SU-DHL-6 (cell line): Measurements from ENCODE around the gene AMOTL1.

Source experiments
- H2AFZ ChIP-seq: fragments of 200-600 bp; sonication (generic); 2 replicates; pipeline ENCODE4 v1.6.1; 2014; ENCODE audit warnings: low read depth, mild to moderate bottlenecking, moderate library complexity, mixed read lengths, antibody characterized with exemption, low read length; ENCODE audit not compliant: severe bottlenecking
- H3F3A ChIP-seq: fragments of 200-600 bp; shearing (Covaris generic); 2 replicates; pipeline ENCODE4 v1.6.0; 2016; ENCODE audit warnings: antibody characterized with exemption, mild to moderate bottlenecking; ENCODE audit not compliant: insufficient read depth
- H3K27ac ChIP-seq: fragments of 200-600 bp; sonication (generic); 2 replicates; pipeline ENCODE4 v1.5.1; 2016; ENCODE audit warnings: low read depth, mild to moderate bottlenecking, low read length, moderate library complexity, mixed read lengths
- H3K27me3 ChIP-seq: fragments of 200-600 bp; sonication (generic), shearing (Covaris generic); 2 replicates; pipeline ENCODE4 v1.6.0; 2014; ENCODE audit warnings: mild to moderate bottlenecking, low read length
- H3K36me3 ChIP-seq: fragments of 200-600 bp; sonication (generic); 2 replicates; pipeline ENCODE4 v1.6.1; 2014; ENCODE audit warnings: mild to moderate bottlenecking, low read length, mixed read lengths
- H3K4me2 ChIP-seq: fragments of 300-600, 200-600 bp; shearing (Covaris generic), sonication (generic); 2 replicates; pipeline ENCODE4 v1.6.0; 2014; ENCODE audit warnings: low read length, low read depth, mild to moderate bottlenecking; ENCODE audit not compliant: poor library complexity, severe bottlenecking
- H3K4me3 ChIP-seq: fragments of 200-600 bp; sonication (generic); 2 replicates; pipeline ENCODE4 v1.5.1; 2014; ENCODE audit warnings: antibody characterized with exemption, low read length, mild to moderate bottlenecking, mixed read lengths; ENCODE audit not compliant: insufficient read depth, poor library complexity, severe bottlenecking
- H3K79me2 ChIP-seq: fragments of 200-600 bp; sonication (generic); 2 replicates; pipeline ENCODE4 v1.6.1; 2014; ENCODE audit warnings: mild to moderate bottlenecking, low read length, moderate library complexity; ENCODE audit not compliant: insufficient read depth
- H3K9ac ChIP-seq: fragments of 200-600 bp; sonication (generic); 2 replicates; pipeline ENCODE4 v1.7.0; 2014; ENCODE audit warnings: mild to moderate bottlenecking, low read length
- H3K9me2 ChIP-seq: fragments of 200-600 bp; sonication (generic); replicated peaks from 2 replicates; pipeline ENCODE4 v1.6.1; 2014; ENCODE audit warnings: low read length; ENCODE audit not compliant: insufficient read depth
- H3K9me3 ChIP-seq: fragments of 200-600 bp; sonication (generic); 2 replicates; pipeline ENCODE4 v1.6.1; 2014; ENCODE audit warnings: low read length, mixed read lengths; ENCODE audit not compliant: insufficient read depth
- H4K20me1 ChIP-seq: fragments of 200-600 bp; sonication (generic); 2 replicates; pipeline ENCODE4 v1.6.1; 2014; ENCODE audit warnings: low read depth, mild to moderate bottlenecking, antibody characterized with exemption, low read length, moderate library complexity, mixed read lengths
- EZH2phosphoT487 ChIP-seq: fragments of 200-600 bp; sonication (generic), shearing (Covaris generic); conservative IDR thresholded peaks from 2 replicates; pipeline ENCODE4 v1.6.1; 2018; ENCODE audit warnings: mild to moderate bottlenecking, antibody characterized with exemption, low read length, moderate library complexity, mixed read lengths
- TF ChIP-seq, protein P1 (sequence below): fragments of 200-600 bp; sonication (generic); IDR thresholded peaks from one replicate; pipeline ENCODE4 v1.5.1; 2017; ENCODE audit warnings: antibody characterized with exemption, mild to moderate bottlenecking, low read length, moderate library complexity; ENCODE audit not compliant: insufficient read depth, poor library complexity, severe bottlenecking

The AMOTL1 gene

DNA sequence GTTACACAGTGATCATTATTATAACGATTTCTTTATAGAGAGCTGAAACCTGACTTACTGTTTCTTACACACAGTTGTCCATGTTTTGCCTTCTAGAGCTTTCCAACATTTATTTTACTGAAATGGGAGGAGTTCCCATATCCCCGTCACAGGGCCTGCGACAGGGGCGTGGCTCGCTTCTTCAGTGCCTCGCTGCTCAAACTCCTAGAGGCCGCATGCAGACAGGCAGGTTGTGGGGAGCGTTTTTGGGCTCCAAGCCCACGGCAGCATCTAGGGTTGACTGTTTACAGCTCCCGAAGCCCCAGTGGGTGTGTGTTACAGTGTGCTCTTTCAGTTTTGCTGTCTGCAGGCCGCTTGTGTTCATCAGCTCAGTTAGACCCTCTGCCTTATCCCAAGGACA, 12.7 kb upstream of the AMOTL1 start:
- Histone ChIP-seq H3K27ac (no peak overlapping the region), H3K4me3 (no peak overlapping the region), H3K79me2 (no peaks in the 10 kb centered on the region), H4K20me1 (no peaks in the 10 kb centered on the region), H3K4me2 (no peak overlapping the region), H3K9ac (no peak overlapping the region), H3K9me2 (no peaks in the 10 kb centered on the region), H3F3A (no peaks in the 10 kb centered on the region), H2AFZ (no peak overlapping the region), H3K27me3 (no peaks in the 10 kb centered on the region), H3K9me3 (no peaks in the 10 kb centered on the region), H3K36me3 (no peaks in the 10 kb centered on the region)
- TF ChIP-seq, protein P1, sequence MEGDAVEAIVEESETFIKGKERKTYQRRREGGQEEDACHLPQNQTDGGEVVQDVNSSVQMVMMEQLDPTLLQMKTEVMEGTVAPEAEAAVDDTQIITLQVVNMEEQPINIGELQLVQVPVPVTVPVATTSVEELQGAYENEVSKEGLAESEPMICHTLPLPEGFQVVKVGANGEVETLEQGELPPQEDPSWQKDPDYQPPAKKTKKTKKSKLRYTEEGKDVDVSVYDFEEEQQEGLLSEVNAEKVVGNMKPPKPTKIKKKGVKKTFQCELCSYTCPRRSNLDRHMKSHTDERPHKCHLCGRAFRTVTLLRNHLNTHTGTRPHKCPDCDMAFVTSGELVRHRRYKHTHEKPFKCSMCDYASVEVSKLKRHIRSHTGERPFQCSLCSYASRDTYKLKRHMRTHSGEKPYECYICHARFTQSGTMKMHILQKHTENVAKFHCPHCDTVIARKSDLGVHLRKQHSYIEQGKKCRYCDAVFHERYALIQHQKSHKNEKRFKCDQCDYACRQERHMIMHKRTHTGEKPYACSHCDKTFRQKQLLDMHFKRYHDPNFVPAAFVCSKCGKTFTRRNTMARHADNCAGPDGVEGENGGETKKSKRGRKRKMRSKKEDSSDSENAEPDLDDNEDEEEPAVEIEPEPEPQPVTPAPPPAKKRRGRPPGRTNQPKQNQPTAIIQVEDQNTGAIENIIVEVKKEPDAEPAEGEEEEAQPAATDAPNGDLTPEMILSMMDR = no peak
- no peak for TF ChIP-seq EZH2phosphoT487

DNA sequence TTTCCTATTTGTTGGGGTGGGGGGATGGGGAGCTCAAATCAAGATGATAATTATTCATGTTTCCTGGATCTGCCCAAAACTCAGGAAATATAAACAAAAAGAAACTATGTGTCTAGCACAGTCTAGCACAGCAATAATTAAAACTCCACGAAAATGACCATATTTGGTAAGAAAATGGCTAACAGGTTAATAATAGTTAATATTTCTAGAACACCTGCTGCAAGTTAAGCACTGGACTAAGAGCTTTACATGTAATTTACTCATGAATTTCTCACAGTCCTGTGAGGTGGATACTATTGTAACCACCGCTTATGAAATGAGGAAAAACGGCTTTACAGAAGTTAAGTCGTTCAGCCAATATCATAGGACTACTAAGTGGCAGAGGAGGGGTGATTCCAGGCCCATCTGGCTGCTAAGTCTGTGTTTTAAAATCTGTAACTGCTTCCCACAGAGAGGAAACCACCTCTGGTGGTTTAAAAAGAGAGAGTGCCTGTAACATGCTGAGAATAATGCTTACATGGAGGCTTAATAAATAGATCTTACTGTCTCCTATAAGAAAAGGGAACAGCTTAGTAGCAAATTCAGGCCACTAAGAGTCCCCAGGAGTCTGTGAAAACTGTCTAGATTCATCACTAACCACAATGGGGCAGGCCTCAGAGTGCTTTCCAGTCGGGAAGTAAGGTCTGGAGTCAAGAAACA, 11.0 kb upstream of the AMOTL1 start:
- Histone ChIP-seq H3K9ac (no peak overlapping the region), H3K9me2 (no peaks in the 10 kb centered on the region), H3K9me3 (no peaks in the 10 kb centered on the region), H3K4me3 (no peak overlapping the region), H2AFZ (no peak overlapping the region), H3K36me3 (no peaks in the 10 kb centered on the region), H3F3A (no peaks in the 10 kb centered on the region), H3K79me2 (no peaks in the 10 kb centered on the region), H4K20me1 (no peaks in the 10 kb centered on the region), H3K4me2 (no peak overlapping the region), H3K27ac (no peak overlapping the region), H3K27me3 (no peaks in the 10 kb centered on the region)
- no peak for TF ChIP-seq EZH2phosphoT487
- TF ChIP-seq, protein P1 = no peak

DNA sequence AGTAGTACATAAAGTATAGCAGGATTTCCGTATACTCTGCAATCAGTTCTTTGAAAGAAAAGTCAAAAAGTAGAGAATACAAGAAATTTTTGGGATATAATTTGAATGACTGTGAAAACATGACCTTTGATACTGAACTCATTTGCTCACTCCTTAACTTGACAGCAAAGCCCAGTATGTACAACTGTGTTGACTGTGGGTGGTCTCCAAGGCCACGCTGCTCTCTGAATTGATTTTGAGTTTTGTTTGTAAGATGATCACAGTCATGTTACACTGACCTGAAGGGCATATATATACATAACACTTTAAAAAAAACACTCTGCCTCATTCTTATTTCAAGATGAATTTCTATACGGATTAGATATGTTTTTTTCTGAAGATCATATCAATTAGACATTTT, 9.5 kb upstream of the AMOTL1 start:
- Histone ChIP-seq H3K9me2 (no peaks in the 10 kb centered on the region), H3K4me3 (no peak overlapping the region), H2AFZ (no peak overlapping the region), H3K9ac (no peak overlapping the region), H3F3A (no peaks in the 10 kb centered on the region), H3K9me3 (no peaks in the 10 kb centered on the region), H3K4me2 (no peak overlapping the region), H4K20me1 (no peaks in the 10 kb centered on the region), H3K27me3 (no peaks in the 10 kb centered on the region), H3K27ac (no peak overlapping the region), H3K79me2 (no peaks in the 10 kb centered on the region), H3K36me3 (no peaks in the 10 kb centered on the region)
- no peak for TF ChIP-seq EZH2phosphoT487
- TF ChIP-seq, protein P1 = no peak
